Neuronal stem cell (in vitro differentiated cells): ENCODE data around the gene RAX2.

ENCODE experiments used
- DNase-seq: peaks from one replicate; pipeline ENCODE4 v3.0.0-alpha.2; 2013; ENCODE audit warnings: low spot score
- H2AFZ ChIP-seq: one replicate; pipeline ENCODE4 v1.6.1; 2013; ENCODE audit warnings: mild to moderate bottlenecking, low read length, inconsistent platforms
- H2AK5ac ChIP-seq: 2 replicates; pipeline ENCODE4 v1.6.1; 2013; ENCODE audit warnings: low read depth, mild to moderate bottlenecking, inconsistent platforms, low read length, moderate library complexity, mixed read lengths
- H2BK120ac ChIP-seq: 2 replicates; pipeline ENCODE4 v1.6.1; 2013; ENCODE audit warnings: low read depth, mild to moderate bottlenecking, inconsistent platforms, low read length, moderate library complexity, mixed read lengths
- H2BK12ac ChIP-seq: one replicate; pipeline ENCODE4 v1.6.1; 2013; ENCODE audit warnings: low read length, inconsistent platforms
- H2BK15ac ChIP-seq: 2 replicates; pipeline ENCODE4 v1.6.1; 2013; ENCODE audit warnings: mild to moderate bottlenecking, low read length, inconsistent platforms, mixed read lengths
- H2BK5ac ChIP-seq: one replicate; pipeline ENCODE4 v1.6.1; 2013; ENCODE audit warnings: inconsistent platforms, mild to moderate bottlenecking, low read length, moderate library complexity
- H3K14ac ChIP-seq: one replicate; pipeline ENCODE4 v1.6.1; 2013; ENCODE audit warnings: low read length, inconsistent platforms
- H3K18ac ChIP-seq: 2 replicates; pipeline ENCODE4 v1.6.1; 2013; ENCODE audit warnings: low read length, inconsistent platforms
- H3K23ac ChIP-seq: 2 replicates; pipeline ENCODE4 v1.6.1; 2013; ENCODE audit warnings: low read depth, mild to moderate bottlenecking, mixed read lengths, low read length, inconsistent platforms; ENCODE audit not compliant: poor library complexity
- H3K27ac ChIP-seq: replicated peaks from 3 replicates; pipeline ENCODE4 v1.5.1; 2013; ENCODE audit warnings: low read length, inconsistent platforms
- H3K27me3 ChIP-seq, 3 experiments: 2 replicates each; pipeline ENCODE4 v1.6.1; 2013; ENCODE audit warnings: low read length in 3 of 3, mild to moderate bottlenecking in 2 of 3, inconsistent platforms in 1 of 3, low read depth in 1 of 3, mixed read lengths in 1 of 3, moderate library complexity in 1 of 3; ENCODE audit not compliant: control insufficient read depth in 3 of 3, insufficient read depth in 3 of 3
- H3K36me3 ChIP-seq, 2 donors: replicated peaks in 1 of 2; 2 replicates each; pipeline ENCODE4 v1.6.1; 2013; ENCODE audit warnings: low read length in 2 of 2; ENCODE audit not compliant: control insufficient read depth in 2 of 2, insufficient read depth in 2 of 2
- H3K4ac ChIP-seq: 2 replicates; pipeline ENCODE4 v1.6.1; 2013; ENCODE audit warnings: inconsistent platforms, mild to moderate bottlenecking, low read length, moderate library complexity
- H3K4me1 ChIP-seq, 2 donors: 1 replicate in 1 of 2; 2 replicates in 1 of 2; pipeline ENCODE4 v1.6.1; 2013; ENCODE audit warnings: low read length in 2 of 2, low read depth in 1 of 2; ENCODE audit not compliant: control insufficient read depth in 2 of 2, insufficient read depth in 1 of 2
- H3K4me2 ChIP-seq: one replicate; pipeline ENCODE4 v1.6.1; 2013; ENCODE audit warnings: mild to moderate bottlenecking, low read length, inconsistent platforms; ENCODE audit not compliant: insufficient read depth, poor library complexity, severe bottlenecking
- H3K4me3 ChIP-seq, 2 donors: 2 replicates each; pipeline ENCODE4 v1.5.1; 2013; ENCODE audit warnings: low read length in 2 of 2, mild to moderate bottlenecking in 2 of 2, inconsistent platforms in 1 of 2, moderate library complexity in 1 of 2
- H3K79me1 ChIP-seq: one replicate; pipeline ENCODE4 v1.6.1; 2013; ENCODE audit warnings: low read depth, mild to moderate bottlenecking, inconsistent platforms, low read length, moderate library complexity
- H3K9ac ChIP-seq: one replicate; pipeline ENCODE4 v1.6.1; 2013; ENCODE audit warnings: mild to moderate bottlenecking, low read depth, low read length, inconsistent platforms; ENCODE audit not compliant: poor library complexity
- H3K9me3 ChIP-seq, 2 donors: replicated peaks in 1 of 2; 2 replicates each; pipeline versions ENCODE3 to v1.6.1; 2013; ENCODE audit warnings: low read length in 2 of 2, mild to moderate bottlenecking in 2 of 2, inconsistent platforms in 1 of 2, low read depth in 1 of 2, mixed read lengths in 1 of 2, moderate library complexity in 1 of 2; ENCODE audit not compliant: control insufficient read depth in 2 of 2, insufficient read depth in 1 of 2
- H4K8ac ChIP-seq: one replicate; pipeline ENCODE4 v1.6.1; 2013; ENCODE audit warnings: low read depth, mild to moderate bottlenecking, inconsistent platforms, low read length, moderate library complexity
- H4K91ac ChIP-seq: one replicate; pipeline ENCODE4 v1.6.1; 2013; ENCODE audit warnings: low read length, low read depth, mild to moderate bottlenecking, inconsistent platforms; ENCODE audit not compliant: poor library complexity
- WGBS, 2 donors: extraction: QIAGEN DNeasy Blood & Tissue Kit; methylation state at CpG; one replicate each; pipeline ENCODE4 v1.1.7; 2013; ENCODE audit warnings: missing lambda C conversion rate in 2 of 2, mixed read lengths in 1 of 2; ENCODE audit not compliant: insufficient read length in 2 of 2, insufficient replicate concordance in 1 of 2; ENCODE audit errors: extremely low coverage in 2 of 2; 5-methylcytosine and 5-hydroxymethylcytosine counted together

RAX2 gene

DNA sequence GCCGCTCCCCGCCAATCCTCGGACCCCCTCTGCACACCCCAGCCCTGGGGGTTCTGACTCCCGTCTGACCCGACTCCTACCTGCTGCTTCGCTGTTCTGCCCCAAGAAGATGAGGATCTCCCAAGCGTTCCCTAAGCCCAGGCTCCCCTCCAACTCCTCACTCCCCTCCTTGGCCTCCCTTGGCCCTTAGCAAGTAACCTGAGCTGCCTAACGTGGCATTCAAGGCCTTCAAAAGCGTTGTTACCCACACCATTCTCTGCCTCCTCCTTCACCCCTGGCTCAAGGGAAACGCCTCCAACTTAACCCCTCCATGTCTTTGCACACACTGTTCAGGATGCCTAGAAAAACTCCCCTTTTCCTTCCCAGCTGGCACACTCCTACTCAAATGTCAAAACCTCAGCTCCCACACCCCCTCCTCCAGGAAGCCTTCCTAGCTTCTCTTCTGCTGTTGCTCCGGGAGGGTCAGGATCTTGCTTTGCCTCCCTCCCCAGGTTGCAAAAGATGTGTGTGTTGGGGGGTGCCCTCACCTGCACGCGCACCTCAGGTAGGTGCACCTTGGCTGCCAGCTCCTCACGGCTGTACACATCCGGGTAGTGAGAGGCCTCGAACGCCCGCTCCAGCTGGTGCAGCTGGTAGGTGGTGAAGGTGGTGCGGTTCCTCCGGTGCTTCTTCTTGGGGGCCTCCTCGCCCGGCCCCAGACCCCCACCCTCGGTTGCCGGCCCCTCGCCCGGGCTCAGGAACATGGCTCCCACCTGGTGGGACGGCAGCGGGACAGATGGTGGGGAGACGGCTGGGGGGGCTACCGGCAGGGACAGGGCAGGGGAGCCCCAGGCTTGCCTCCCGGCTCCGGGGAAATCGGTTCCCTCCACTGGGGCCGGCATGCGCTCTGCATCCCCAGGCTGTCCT lies 775 bp downstream of the RAX2 start:
- Histone ChIP-seq H3K27ac (no peak overlapping the region), H2BK15ac (peak overlapping the region; percentile 89), H3K9me3 (no peaks in the 10 kb centered on the region), H3K9ac (peak overlapping the region; percentile 21), H3K79me1 (peaks cover 4% of the 10 kb centered on the region), H3K18ac (peak overlapping the region; percentile 77), H2AFZ (no peak overlapping the region), H4K8ac (no peak overlapping the region), H3K4me1 (peaks cover 0 to 11% of the 10 kb centered on the region in 2 donors), H2BK120ac (peak overlapping the region; percentile 52), H4K91ac (no peak overlapping the region), H2AK5ac (peak overlapping the region; percentile 90), H3K14ac (peak overlapping the region; percentile 89), H3K23ac (peak overlapping the region; percentile 25), H3K4ac (no peak overlapping the region), H2BK5ac (peak overlapping the region; percentile 0), H3K27me3 (peaks cover 0 to 5% (median 0%) of the 10 kb centered on the region in 3 experiments), H3K36me3 (peaks cover 9 to 16% of the 10 kb centered on the region in 2 donors), H3K4me2 (no peak overlapping the region), H3K4me3 (no peak overlapping the region), H2BK12ac (peak overlapping the region; percentile 73)
- no CpG with 5 or more reads among the region's 35 CpGs for WGBS, 2 donors
- no peak for DNase-seq

DNA sequence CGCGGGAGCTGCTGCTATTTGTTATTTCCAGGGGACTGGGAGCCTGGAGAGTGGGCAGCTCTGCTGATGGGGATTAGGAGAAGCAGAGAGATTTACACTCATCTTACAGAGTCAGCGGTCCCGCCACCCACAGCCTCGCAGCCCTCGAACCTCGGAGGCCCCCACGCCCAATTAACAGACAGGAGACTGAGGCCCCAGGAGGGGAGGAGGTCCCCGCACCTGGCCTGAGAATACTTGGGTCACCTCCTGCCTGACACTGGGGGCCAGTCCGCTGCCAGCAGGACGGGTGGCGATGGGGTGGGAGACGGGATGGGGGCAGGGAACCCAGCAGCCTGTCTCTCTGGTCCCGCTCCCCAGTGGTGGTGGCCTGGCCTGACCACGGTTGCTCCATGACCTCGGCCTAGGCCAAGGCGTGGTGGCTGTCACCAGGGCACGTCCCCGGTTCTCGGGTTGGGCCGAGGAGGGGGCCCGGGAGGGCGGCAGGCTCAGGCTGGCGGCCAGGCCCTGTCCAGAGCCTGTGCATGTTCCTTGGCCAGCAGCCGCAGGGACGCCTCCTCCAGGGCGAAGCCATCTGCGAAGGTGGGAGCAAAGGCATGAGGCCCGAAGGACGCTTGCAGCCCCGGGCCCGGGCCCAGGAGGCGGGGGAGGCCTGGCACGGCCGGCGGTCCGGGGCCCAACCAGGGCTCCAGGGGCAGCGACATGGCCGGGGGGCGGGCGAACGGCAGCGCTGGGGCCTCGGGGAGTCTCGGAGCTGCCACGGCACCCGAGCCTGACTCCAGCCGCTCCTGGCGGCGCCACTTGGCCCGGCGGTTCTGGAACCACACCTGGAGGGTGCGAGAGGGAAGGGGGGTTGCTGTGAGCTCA lies 1.7 kb downstream of the RAX2 start:
- Histone ChIP-seq H3K4me1 (peaks cover 0 to 11% of the 10 kb centered on the region in 2 donors), H3K4me3 (no peak overlapping the region), H4K8ac (peak overlapping the region; percentile 48), H3K4me2 (peak overlapping the region; percentile 3), H3K27me3 (peaks cover 0 to 5% (median 0%) of the 10 kb centered on the region in 3 experiments), H3K18ac (peak overlapping the region; percentile 89), H2AFZ (no peak overlapping the region), H2BK12ac (peak overlapping the region; percentile 4), H3K27ac (no peak overlapping the region), H3K4ac (peak overlapping the region; percentile 89), H3K36me3 (peaks cover 9 to 18% of the 10 kb centered on the region in 2 donors), H2AK5ac (peak overlapping the region; percentile 84), H2BK15ac (peak overlapping the region; percentile 75), H2BK5ac (peak overlapping the region; percentile 71), H3K14ac (peak overlapping the region; percentile 47), H3K79me1 (peaks cover 4% of the 10 kb centered on the region), H3K23ac (no peak overlapping the region), H2BK120ac (peak overlapping the region; percentile 52), H3K9me3 (no peaks in the 10 kb centered on the region), H3K9ac (no peak overlapping the region), H4K91ac (no peak overlapping the region)
- WGBS, 2 donors, result no CpG with 5 or more reads among the region's 53 CpGs
- DNase-seq, result no peak

- Histone ChIP-seq H2BK120ac (no peak overlapping the region), H3K9ac (peak overlapping the region; percentile 12), H3K4me1 (peaks cover 0 to 8% of the 10 kb centered on the region in 2 donors), H4K91ac (no peak overlapping the region), H3K4ac (no peak overlapping the region), H3K4me2 (no peak overlapping the region), H3K18ac (no peak overlapping the region), H3K23ac (peak overlapping the region; percentile 73), H2BK15ac (no peak overlapping the region), H3K14ac (no peak overlapping the region), H2AK5ac (peak overlapping the region; percentile 71), H2BK12ac (peak overlapping the region; percentile 88), H3K36me3 (peaks cover 9 to 23% of the 10 kb centered on the region in 2 donors), H3K27ac (no peak overlapping the region), H3K27me3 (peaks cover 0 to 5% (median 0%) of the 10 kb centered on the region in 3 experiments), H3K9me3 (no peaks in the 10 kb centered on the region), H4K8ac (no peak overlapping the region), H2AFZ (no peak overlapping the region), H3K4me3 (no peak overlapping the region), H2BK5ac (peak overlapping the region; percentile 71), H3K79me1 (peaks cover 4% of the 10 kb centered on the region)
- no peak for DNase-seq
- no CpG with 5 or more reads among the region's 17 CpGs for WGBS, 2 donors
These were observed 2.5 kb downstream of the RAX2 start for GRCh38 chr19:3769494-3769893.
